ENCODE data around the gene MRNIP.
"Not testable (repeated sequence)": the region's sequence is repeated elsewhere in the genome, so short reads cannot be mapped to it uniquely, and the experiment has no call there.

MRNIP gene

DNA sequence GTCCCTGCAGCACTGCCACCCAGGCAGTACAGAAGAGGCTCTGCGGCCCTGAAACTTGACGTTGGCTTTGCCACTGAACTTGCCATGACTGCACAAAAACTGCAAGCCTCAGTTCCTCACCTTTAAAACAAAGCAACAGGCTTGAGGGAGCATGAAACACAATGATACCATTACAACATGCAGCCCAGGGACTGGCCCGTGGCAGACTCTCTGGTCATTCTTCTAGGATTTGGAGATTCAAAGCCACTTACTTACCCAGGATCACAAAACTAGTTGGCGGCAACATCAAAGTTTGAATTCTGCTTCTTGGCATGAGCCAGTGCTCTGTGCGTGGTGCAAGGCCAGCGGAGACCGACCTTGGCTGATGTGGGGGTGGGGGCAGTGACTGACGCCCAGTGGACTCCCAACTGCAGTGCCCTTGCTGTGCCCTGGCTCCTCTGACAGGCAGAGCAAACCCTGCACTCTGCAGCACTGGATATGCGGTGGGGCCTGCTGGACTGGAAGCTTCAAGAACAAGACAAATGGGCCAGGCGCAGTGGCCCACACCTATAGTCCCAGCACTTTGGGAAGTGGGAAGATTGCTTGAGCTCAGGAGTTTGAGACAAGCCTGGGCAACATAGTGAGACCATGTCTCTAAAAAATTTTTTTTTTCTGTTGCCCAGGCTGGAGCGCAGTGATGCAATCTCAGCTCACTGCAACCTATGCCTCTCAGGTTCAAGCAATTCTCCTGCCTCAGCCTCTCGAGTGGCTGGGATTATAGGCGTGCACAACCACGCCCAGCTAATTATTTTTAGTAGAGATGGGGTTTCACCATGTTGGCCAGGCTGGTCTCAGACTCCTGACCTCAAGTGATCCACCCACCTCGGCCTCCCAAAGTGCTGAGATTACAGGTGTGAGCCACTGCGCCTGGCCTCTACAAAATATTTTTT, 19.0 kb downstream of the MRNIP start:
- no peak for DNase-seq (ENCODE audit: low spot score)

DNA sequence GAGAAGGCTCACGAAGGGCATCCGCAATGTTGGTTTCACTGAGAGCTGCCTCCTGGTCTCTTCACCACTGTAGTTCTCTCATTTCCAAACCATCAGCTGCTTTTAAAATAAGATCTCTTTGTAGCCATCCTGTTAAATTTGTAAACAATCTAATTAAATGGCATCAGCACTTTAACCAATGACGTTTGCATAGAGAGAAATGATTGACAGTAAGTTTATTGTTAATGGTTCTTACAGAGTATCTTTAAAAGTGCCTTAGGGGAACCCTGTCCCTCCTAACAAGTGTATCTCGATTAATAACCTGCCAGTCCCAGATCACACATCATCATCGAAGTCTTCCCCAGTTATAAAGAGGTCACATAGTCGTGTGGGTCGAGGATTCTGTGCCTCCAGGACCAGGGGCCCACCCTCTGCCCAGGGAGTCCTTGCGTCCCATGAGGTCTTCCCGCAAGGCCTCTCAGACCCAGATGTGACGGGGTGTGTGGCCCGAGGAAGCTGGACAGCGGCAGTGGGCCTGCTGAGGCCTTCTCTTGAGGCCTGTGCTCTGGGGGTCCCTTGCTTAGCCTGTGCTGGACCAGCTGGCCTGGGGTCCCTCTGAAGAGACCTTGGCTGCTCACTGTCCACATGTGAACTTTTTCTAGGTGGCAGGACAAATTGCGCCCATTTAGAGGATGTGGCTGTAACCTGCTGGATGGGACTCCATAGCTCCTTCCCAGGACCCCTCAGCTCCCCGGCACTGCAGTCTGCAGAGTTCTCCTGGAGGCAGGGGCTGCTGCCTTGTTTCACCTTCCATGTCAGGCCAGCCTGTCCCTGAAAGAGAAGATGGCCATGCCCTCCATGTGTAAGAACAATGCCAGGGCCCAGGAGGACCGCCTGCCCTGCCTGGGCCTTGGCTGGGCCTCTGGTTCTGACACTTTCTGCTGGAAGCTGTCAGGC, 21.3 kb downstream of the MRNIP start:
- DNase-seq (ENCODE audit: low spot score), result no peak

DNA sequence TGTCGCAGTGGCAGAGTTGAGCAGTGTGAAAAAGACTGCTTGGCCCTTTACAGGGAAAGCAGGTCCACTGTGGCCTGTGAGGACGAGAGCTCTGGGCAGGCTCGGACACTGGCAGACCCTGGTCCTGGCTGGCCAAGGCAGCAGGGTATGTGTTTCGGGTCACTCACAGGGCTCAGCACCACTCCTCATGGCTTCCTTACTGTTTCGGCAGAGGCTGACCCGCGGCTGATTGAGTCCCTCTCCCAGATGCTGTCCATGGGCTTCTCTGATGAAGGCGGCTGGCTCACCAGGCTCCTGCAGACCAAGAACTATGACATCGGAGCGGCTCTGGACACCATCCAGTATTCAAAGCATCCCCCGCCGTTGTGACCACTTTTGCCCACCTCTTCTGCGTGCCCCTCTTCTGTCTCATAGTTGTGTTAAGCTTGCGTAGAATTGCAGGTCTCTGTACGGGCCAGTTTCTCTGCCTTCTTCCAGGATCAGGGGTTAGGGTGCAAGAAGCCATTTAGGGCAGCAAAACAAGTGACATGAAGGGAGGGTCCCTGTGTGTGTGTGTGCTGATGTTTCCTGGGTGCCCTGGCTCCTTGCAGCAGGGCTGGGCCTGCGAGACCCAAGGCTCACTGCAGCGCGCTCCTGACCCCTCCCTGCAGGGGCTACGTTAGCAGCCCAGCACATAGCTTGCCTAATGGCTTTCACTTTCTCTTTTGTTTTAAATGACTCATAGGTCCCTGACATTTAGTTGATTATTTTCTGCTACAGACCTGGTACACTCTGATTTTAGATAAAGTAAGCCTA, 22.2 kb downstream of the MRNIP start:
- no peak for DNase-seq (ENCODE audit: low spot score)

DNA sequence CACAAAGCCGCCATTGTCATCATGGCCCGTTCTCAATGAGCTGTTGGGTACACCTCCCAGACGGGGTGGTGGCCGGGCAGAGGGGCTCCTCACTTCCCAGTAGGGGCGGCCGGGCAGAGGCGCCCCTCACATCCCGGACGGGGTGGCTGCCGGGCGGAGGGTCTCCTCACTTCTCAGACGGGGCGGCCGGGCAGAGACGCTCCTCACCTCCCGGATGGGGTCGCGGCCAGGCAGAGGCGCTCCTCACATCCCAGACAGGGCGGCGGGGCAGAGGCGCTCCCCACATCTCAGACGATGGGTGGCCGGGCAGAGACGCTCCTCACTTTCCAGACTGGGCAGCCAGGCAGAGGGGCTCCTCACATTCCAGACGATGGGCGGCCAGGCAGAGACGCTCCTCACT, 23.7 kb downstream of the MRNIP start:
- DNase-seq (ENCODE audit: low spot score), result not testable (repeated sequence)

DNA sequence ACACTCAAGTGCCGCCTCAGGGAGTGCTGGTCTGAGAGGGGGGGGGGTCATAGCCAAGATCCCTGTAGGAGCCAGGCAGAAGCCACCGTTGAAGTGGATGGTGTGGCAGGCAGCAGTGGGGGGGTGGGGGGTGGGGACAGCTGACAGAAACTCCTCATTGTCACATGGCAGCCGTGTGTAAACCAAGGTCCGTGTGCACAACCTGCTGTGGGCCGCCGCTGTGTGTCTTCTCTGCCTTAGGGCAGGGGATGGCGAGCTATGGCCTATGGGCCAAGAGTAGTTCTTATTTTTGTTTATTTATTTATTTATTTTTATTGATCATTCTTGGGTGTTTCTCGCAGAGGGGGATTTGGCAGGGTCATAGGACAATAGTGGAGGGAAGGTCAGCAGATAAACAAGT, 24.5 kb downstream of the MRNIP start:
- DNase-seq (ENCODE audit: low spot score), result no peak

DNA sequence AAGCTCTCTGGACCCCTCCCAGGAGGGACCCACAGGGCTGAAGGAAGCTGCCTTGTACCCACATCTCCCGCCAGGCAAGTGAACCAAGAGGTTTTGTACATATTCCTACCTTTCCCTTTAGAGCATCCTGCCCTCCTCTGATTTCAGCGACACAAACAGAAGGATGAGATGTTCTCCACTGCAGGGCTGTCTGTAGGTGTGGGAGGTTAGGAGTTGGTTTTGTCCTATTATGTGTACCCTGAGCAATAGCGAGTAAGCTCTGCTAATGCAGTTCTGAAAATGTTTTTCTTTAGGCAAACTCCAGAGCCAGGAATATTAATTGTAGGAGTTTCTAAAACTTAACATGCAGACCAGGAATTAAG, 24.9 kb downstream of the MRNIP start:
- no peak for DNase-seq (ENCODE audit: low spot score)

DNA sequence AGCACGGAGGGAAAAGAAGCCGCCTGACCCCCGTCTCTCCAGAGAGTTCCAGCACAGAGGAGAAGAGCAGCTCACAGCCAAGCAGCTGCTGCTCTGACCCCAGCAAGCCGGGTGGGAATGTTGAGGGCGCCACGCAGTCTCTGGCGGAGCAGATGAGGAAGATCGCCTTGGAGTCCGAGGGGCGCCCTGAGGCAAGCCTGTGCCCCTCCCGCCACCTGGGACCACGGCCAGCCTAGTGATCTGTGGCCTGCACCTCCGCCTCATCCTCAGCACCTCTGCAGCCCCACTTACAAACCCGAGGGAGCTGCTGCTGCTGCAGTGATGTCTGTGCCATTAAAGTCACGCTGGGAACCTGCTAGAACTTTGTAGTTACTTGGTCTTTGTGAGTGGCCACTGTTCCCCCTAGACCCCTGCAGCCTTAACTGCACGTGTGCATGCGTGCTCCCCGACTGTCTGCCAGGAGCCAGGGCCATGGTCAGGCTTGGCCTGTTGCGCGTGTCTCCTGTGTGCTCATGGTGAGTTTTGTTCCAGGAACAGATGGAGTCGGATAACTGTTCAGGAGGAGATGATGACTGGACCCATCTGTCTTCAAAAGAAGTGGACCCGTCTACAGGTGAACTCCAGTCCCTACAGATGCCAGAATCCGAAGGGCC, 25.4 kb downstream of the MRNIP start:
- DNase-seq (ENCODE audit: low spot score), result no peak

DNA sequence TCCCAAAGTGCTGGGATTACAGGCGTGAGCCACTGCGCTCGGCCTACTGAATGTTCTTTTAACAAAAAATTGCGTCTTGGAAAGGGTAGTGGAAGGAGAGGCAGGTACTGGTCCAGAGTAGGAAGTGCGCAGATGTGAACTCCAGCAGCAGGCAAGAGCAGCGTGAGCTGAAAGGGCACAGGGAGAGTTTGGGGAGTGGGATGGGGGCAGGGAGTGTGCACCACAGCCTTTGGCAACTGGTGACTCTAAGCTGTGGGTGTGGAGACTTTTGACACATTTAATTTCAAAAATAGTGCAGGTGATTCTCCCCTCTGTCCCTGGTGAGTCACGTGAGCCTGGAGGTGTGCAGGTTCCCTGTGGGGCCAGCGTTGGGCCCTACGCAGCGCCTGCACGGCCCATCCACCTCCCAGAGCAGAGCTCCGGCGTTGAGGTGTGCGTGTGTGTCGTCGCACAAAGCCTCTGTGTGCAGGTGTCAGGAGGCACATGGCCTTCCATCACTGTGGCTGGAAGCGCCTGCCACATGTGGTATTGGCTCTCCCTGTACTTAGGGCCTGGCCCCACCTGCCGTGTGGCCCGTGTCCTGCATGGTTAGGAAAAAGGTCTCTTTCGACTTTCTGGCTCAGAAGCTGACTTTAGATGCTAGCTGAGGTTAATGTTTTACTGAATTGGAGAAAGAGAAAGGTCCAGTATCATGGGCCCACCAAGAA, 26.4 kb downstream of the MRNIP start:
- DNase-seq (ENCODE audit: low spot score), result no peak

DNA sequence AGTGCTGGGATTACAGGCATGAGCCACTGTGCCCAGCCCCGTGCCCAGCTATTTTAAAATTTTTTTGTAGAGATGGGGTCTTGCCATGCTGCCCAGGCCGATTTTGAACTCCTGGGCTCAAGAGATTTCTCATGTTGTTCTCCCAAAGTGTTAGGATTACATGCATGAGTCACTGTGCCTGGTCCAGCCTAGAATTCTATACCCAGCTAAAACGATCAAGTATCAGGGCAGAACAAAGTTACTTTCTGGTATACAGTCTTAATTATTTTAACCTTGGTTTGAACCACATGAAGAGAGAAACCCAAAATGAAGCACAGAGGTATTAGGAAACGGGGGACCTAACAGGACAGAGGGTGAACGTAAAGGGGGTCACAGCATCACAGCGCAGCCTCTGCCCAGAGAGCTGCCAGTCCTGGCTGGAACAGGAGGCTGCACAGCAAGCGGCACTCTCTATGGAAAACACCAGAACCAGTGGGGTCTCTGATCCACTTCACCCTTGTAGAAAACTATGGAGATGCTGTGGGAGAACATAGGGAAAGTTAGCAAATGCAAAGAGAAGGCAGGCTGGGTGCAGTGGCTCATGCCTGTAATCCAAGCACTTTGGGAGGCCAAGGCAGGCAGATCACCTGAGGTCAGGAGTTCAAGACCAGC, 27.7 kb downstream of the MRNIP start:
- no peak for DNase-seq (ENCODE audit: low spot score)

DNA sequence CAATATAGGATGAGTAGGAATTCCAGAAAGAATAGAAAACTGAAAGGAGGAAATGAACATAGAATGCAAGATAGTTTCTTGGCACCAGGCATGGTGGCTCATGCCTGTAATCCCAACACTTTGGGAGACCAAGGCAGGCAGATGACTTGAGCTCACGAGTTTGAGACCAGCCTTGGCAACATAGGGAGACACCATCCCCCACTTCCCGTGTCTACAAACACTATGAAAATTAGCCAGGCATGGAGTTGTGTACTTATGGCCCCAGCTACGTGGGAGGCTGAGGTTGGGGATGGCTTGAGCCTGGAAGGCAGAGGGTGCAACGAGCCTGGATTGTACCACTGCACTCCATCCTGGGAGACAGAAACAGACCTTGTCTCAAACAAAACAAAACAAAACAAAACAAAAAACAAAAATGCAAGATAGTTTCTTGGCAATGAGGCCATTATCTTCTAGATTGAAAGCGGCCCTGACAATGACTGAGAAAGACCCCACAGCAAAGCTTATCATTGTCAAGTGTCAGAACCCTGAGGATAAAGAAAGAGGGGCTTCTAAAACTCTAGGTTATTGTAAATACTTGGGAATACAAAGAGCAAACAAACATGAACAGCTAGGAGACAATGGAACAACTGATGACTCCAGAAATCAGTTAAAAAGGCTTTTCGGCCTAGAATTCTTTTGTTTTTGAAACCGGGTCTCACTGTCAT, 28.7 kb downstream of the MRNIP start:
- no peak for DNase-seq (ENCODE audit: low spot score)

DNA sequence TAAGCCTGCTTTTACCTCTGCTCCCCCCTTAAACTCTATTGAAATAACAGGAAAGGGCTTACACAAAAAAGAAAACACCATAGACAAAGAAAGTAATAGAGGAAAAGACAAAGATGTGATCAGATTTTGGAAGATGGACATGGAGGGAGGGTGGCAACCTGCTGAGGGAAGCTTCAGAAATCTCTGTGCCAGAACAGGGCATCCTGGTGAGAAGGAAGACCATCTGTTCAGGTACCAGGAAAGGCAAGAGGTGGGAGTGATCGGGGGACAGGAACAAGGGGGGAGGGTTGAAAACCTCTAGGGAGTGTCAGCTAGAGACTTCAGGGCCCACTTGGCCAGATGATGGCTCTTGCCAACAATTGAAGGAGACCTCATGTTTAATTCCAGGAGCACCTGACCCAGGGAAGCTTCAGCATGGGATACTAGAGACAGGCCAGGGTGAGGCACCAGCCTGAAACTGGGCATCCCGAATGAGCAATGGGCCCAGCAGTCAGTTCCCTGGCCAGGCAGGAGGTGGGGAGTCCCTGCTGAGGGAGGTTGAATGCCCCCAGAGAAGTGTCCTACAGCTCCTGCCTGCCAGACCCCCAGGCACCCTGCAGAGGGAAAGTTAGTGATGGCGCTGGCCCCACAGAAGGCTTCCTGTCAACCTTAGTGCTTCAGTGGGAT, 29.7 kb downstream of the MRNIP start:
- DNase-seq (ENCODE audit: low spot score), result no peak

DNA sequence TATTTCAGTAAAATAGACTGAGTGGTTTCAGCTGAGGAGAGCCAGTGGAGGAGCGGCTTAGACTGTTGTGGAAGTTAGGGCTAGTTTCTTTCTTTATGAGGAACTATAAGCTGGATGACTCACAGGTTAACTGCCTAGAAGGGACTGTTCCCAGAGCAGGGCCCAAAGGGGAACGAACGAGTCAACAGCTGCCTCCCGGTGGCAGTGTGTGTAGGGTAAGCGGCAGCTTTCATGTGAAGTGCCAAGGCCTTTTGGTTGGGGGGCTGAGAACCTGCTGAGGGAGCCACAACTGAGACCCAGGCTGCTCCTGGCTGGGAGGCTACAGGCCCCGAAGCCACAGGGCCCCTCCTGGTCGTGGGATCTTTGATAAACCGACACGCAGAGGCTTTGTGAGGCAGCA, 30.9 kb downstream of the MRNIP start:
- peak; percentile 40 for DNase-seq (ENCODE audit: low spot score)

DNA sequence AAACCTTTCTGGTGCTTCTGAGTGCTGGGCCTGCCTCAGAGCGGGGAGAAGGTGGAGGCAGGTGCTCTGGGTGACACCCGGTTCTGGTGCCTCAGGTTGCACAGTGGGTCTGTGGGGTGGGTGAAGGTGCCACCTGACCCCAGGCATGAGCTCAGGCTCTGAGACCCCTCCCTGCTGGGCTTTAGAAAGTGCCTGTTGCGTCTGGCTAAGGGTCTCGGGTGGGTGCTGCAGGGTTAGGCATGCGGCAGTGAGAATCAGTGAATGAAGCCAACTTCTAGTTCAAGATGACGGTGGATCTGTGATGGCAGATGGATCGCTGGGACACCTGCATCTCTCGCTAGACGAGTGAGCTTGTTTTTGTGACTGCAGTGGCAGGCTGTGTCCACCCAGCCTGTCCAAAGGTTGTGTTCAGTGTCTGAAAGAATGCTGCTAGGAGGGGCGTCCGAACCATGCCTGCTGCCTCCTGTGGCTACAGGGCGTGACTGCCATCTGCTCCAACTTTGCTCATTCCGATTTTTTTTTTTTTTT, 32.9 kb downstream of the MRNIP start:
- DNase-seq (ENCODE audit: low spot score), result peak; percentile 41

DNA sequence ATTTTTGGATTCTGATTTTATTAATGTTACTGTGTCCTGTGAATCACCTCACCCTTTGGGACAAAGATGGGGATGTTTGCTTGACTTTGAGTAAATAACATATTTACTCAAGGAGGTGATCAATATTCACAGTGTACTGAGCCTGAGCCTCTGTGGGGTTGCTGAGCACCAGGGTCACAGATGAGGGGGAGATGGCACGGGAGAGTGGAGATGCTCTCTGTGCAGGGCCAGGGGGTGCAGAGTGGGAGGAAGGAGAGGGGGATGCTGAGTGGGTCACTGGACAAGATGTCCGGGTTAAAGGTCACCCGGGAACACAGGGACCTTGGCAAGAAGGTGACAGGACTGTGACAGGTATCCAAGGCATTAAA, 33.9 kb downstream of the MRNIP start:
- DNase-seq (ENCODE audit: low spot score), result no peak

DNA sequence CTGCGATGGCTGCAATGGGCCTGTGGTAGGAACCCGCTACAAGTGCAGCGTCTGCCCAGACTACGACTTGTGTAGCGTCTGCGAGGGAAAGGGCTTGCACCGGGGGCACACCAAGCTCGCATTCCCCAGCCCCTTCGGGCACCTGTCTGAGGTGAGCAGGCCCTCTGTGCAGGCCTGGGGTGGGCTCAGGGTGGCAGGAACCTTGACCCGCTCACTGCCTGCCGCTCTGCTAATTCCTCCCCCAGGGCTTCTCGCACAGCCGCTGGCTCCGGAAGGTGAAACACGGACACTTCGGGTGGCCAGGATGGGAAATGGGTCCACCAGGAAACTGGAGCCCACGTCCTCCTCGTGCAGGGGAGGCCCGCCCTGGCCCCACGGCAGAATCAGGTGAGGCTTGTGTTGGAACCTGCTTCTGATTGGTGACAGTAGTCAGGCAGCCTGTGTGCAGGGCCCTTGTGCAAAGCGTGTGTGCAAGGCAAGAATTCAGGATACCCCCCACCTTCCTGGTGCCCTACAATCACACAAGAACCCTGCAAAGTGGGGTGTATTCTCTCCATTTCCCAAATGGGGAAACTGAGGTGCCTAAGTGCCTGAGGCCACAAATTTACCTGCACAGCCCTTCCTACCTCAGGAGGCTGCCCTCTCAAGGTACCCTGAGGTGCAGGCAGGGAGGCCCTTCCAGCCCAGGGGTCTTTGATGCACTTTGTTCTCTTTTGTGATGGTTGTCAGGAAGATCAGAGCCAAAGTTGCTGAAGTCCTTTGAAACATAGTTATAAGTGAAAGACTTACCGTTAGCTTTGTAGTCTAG, 34.5 kb downstream of the MRNIP start:
- DNase-seq (ENCODE audit: low spot score), result no peak

DNA sequence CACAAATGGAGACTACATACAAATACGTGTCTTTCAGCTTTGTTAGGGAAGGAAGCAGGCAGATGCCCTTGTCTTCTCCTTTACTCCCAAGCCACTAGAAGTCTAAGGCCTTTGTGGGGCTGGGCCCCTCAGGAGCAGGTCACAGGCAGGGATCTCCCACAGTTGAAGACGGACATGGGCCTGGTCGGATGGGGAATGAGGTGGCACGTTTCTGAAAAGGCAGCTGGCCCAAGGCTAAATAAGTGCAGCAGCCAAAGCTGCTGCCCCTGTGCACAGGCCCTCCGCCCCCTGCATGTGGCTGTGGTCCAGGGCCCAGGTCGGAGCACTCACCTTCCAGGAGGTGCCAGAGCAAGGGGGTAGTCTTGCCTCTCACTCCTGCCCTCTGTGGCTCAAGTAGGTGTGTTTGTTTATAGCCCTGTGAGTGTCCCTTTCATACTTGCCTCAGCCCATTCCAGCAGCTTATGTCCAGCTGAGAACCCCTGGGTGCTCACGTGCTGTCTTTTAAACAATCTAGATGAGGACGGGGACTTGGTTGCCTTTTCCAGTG, 36.1 kb downstream of the MRNIP start:
- no peak for DNase-seq (ENCODE audit: low spot score)

DNA sequence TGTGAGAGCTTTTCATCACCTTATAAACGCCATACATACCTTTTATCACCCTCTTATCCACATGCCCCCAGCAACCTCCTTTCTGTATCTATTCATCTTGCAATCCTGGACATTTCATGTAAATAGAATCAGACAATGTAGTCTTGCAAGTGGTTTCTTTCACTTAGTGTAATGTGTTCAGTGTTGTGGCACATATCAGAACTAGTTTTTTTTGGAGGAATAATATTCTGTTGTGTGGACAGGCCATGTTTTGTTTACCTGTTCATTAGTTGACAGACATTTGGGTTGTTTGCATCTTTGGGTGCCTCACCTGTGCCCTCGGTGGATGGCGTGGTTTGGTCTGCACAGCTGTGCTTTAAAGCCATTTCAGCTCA, 36.6 kb downstream of the MRNIP start:
- no peak for DNase-seq (ENCODE audit: low spot score)
